Eye (tissue), 1 donor: ENCODE measurements around the gene PCIF1.
"Not testable (repeated sequence)": the region's sequence is repeated elsewhere in the genome, so short reads cannot be mapped to it uniquely, and the experiment has no call there.

ENCODE experiments used
- DNase-seq: peaks from one replicate; pipeline ENCODE4 v3.0.0-alpha.2; 2015

The PCIF1 gene

DNA sequence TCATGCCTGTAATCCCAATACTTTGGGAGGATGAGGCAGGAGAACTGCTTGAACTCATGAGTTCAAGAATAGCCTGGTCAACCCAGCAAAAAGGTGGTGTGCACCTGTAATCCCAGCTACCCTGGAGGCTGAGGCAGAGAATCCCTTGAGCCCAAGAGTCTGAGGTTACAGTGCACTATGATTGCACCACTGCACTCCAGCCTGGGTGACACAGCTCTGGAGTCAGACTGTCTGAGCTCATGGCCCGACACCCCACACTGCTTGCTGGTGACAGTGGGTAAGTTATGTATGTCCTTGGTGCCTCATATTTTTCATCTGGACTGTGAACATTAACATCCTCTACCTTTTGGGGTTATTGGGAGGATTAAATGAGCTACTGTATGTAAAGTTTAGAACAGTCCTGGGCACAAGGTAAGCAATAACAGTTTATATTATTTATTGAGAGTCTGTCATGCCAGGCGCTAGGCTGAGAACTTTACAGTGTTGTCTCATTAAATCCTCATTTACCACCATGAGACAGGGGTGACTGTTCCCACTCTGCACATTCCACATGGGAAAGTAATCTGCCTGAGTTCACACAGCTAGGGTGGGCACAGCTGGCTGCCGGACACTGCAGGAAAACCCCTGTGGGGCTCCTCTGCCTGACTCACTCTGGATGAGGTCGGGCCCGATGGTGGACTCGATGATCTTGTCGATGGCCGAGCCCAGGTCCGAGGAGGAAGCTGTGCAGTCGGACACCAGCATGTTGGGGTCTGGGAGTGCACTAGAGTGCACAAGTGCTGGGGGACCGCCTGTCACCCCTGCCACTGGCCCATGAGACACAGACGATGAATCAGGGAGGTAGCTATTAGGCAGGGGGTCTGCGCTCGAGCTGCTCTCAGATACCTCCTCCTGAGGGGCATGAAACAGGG lies 34.6 kb downstream of the PCIF1 start:
- no peak for DNase-seq

DNA sequence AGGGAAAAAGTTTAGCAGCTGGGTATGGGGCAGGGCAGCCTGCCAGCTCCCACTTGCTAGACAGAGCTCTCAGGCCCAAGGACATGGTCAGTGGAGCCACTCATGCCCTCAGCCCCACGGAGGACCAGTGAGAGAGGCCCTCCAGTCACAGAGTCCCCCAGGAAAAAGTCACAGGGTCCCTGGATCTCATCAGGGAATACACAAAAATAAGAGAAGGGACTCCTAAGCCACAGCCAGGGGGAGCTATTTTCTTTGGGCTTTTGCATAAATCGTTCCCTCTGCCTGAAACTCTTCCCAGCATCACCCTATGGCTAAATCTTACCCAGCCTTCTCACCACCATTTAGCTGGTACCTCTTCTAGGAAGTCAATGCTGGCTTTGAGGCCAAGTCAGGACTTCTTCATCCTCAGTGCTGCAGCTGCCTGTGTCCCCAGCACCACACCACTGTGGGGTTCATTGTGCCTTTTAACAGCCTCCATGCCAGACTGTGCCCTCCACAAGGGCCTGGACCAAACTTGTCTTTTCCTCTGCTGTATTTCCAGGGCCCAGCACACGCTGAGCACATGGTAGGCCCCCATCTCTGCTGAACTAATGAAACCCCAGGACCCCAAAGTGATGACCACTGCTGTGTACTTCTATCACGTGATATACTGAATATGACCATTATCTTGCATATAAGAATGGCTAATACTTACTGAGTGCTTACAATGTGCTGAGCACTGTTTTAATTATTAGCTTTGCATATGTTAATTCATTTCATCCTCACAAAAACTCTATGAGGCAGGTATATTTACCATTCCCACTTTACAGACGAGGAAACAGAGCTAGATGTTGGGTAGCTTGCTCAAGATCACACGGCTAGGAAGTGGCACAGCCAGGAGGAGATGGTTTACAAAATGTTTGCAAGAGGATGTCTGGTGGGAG lies 35.5 kb downstream of the PCIF1 start:
- peak; percentile 49 for DNase-seq

DNA sequence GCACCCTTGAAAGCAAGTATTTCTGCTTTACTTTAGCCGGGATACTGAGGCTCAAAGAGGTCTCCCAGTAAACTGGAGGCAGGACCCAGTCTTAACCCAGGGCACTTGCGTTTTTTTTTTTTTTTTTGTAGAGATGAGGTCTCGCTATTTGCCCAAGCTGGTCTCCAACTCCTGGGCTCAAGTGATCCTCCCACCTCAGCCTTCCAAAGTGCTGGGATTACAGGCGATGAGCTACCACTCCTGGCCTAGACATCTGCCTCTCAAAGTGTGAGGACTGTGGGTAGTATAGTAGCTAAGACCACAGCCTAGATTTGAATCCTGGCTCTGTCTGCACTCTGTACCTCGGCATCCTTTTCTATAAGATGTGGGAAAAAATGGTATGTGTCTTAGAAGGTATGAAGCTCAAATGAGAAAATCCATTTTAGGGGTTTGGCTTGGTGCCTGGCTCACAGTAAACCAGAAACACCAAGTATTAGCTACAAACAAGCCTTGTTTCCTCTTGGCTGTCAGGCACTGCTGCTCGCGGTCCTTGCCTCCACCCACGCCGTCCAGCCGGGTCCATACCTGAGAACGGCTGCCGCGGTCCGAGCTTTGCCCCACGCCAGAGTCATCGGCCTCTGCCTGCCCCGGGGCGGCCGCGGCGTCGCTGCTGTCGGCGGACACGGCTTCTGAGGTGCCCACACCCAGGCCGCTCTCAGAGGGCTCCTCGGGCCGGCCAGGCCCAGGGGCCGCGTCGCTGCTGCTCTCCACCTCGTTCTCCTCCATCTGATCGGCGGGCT lies 36.4 kb downstream of the PCIF1 start:
- DNase-seq = no peak

DNA sequence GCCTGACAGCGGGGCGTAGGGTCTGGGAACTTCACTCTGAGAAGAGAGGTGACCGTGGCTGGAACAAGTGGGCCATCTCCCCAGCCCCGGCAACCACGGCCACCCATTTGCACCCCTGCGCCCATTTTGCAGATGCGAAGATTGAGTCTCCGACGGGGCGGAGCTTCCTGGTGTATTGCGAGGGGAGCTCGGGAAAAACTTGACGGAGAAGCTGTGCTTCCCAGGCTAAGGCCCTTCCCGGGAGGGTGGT lies 36.9 kb downstream of the PCIF1 start:
- DNase-seq = no peak

DNA sequence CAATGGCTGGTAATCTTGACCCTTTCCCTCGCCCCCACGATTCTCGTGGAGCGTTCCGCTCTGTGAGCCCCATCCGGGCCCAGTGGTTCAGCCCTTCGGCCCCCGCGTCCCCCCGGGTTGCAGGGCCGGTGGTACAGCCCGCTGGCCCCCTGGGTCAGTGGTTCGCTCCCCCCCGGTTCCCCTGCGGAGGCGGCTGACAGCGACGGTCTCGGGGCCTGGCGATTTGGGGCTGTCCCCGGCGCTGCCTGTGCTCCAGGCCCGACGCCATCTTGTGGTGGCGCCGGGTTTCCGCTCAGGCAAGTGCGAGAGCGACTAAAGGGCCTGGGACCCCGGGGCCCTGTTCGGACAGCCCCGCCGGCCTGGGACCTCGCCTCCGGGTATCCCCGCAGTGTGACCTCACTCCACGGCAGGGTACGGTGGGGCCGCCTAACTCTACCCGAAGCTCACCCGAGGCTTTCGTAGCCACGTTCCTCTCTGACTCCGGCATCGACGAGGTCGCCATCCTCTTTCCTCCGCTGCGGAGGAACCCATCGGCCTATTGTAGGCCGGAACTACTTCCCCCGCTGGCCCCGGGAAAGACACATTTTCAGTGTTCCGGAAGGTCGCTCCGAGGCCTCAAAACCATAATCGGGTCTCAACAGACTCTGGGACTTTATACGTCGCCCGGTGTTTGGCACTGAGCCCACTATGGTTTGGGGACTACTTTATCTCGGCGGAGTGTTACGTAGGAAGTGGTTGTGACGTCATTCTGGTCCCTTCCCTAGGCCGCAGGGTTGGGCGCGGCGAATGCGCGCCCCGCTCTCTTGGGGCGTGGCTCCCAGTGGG lies 37.4 kb downstream of the PCIF1 start, which contains the start of gene ZNF335:
TSS of gene ZNF335 (minus strand) at position 529 of the 825 bp plus-strand sequence. CDS start 793 bp downstream, outside the sequence.
- DNase-seq = peak; percentile 99

DNA sequence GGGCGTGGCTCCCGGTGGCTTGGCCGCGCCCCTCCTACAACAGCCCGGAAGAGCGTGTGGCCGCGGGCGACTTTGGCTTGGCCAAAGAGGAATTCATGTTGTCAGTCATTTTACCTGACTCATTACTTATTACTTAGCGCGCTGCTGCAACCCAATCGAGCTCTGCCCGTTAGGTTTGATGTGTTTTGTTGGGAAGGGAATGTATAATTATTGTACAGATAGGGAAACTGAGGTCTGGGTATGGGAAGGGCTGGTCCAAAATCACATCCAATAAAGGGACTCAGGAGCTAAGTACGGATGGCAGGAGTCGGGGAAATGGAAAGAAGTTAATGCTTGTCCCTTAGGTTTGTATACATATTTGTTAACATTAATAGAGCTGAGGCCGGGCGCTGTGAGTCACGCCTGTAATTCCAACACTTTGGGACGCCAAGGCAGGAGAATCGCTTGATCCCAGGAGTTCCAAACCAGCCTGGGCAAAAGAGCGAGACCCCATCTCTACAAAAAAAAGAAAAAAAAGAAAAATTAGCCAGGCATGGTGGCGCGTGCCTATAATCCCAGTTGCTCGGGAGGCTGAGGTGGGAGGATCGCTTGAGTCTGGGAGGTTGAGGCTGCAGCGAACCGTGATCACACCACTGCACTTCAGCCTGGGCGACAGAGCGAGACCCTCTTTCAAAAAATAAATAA lies 38.2 kb downstream of the PCIF1 start:
- no peak for DNase-seq

DNA sequence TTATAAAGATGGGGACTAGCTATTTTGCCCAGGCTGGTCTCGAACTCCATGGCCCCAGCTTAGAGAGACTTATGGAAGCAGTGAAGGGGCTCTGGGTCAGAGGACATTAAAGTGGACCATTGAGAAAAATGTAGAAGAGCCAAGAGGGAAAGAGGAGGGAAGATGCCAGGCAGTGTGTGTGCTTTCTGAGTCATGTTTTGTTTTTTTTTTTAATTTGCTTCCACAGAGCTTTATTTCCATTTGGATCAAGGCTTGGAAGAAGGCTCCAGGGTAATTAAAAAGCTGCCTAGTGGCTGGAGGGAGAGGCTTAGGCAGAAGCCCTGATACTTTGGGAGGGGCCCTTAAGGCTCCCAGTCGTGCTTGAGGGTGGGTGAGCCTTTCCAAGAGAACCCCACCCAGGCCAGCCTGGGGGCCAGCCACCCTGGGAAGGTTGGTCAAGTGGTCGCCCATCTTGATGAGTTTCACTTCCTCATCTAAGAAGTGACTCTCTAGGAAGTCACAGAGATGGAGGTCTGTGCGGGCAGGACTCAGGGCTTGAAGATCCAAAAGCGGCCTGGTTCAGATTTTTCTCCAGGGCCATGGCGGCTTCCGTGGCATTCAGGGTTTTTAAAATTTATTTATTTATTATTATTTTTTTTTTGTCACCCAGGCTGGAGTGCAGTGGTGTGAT lies 40.5 kb downstream of the PCIF1 start:
- no peak for DNase-seq

DNA sequence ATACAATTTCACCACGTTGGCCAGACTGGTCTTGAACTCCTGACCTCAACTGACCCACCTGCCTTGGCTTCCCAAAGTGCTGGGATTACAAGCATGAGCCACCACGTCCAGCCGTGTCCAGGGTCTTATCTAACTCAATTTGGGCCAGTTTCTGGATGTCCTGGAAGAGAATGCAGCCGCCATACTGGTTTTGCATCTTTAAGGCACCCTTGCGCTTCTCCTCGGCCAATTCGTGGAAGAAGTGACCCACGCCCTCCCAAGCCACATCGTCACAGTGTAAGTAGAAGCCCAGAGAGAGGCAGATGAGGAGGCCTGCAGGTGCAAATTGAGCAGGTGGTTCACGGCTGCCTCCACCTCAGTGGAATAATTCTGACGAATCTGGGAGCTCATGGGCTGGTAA lies 41.2 kb downstream of the PCIF1 start:
- no peak for DNase-seq

DNA sequence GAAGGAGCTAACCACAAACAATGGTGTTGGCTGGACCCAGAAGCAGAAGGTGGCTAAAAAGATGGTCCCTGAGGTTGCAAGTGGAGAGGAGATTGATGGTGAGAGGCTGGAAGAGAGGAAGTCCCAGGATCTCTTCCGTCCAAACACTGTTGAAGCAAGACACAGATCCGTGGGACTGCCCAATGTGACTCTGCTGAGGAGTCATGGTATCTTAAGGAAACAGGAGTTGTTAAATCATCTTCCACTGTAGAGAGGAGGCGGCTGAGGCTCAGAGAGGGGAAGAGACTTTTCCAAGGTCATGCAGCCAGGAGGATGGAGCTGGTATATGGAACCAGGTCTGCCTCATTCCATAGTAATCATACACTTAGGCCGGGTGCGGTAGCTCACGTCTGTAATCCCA lies 41.6 kb downstream of the PCIF1 start:
- no peak for DNase-seq

DNA sequence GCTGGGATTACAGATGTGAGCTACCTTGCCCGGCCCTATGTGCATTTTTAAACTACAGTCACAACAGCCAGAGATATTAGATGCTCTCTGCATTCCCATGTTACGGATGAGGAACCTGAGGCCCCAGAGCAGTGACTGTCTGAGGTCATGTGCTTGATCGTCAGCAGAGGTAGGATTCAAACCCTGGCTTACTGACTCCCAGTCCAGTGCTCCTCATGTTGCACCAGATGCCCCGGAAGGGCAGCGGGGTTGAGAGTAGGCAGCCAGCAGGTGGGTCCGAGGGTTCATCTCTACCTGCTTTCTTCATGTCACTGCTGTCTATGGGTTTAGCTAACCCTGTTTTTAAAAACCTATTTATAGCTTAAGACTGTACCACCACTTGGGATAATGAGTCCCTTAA lies 46.8 kb downstream of the PCIF1 start:
- no peak for DNase-seq

DNA sequence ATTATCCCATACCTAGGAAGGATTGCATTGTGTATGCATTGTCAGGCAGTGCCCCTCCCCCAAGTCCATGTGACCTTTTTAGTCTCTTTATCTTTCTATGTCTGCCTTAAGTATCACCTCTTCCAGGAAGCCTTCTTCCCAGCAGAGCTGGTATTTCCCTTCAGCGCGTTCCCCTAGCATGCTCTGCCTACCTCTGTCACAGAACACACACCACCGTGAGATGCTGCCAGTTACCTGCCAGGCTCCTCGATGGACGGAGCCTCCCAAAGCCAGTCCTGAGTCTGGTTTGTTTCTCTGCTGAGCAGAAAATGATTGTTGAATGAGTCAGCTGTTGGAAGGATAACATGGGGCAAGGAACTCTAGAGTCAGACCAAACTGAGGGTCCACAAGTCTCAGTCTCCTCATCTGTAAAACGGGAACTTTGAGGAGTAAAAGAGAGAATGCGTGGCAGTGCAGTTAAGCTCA lies 48.8 kb downstream of the PCIF1 start:
- no peak for DNase-seq

DNA sequence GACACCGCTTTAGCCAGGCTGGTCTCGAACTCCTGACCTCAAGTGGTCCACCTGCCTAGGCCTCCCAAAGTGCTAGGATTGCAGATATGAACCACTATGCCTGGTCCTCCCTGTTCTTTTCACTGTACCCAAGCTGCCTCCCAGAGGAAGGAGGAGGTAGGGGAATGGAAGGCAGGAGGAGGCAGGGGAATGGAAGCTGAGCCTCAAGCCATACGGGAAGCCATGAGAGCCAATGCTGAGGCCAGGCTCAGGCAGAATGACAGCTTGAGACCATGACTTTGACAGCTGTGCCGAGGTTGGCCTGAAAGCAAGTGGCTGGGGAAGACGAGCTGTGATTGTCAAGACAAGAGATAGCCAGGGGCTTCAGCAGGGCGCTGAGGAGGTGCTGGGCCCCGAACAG lies 51.1 kb downstream of the PCIF1 start:
- peak; percentile 41 for DNase-seq

DNA sequence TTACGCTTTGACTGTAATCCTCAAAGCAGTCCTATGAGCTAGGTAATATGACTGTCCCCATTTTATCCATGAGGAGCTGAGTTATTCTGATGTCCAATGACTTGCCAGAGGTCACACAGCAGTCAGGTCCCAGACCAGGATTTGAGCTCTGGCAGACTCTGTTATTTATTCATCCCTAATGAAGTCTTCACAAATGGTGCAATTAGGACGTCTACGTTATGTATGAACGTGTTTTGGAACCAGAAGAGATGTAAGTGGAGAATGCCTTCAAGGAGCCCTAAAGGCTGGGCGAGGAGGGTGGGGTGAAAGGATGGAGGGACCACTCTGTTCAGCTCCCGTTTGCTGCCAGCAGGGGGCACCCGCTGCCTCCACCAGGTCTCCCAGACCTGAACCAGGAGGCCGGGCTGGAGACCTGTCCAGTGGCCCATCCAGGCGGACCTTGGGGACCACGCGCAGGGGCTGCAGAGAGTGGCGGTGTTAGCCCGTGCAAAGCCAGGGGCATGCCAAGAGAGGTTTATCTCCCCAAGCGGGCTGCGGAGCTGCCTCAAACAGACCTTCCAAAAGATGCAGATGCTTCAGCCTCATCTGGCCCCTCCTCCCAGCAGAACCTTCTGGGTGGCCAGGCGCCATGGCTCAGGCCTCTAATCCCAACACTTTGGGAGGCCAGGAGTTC lies 52.8 kb downstream of the PCIF1 start:
- DNase-seq = peak; percentile 84

DNA sequence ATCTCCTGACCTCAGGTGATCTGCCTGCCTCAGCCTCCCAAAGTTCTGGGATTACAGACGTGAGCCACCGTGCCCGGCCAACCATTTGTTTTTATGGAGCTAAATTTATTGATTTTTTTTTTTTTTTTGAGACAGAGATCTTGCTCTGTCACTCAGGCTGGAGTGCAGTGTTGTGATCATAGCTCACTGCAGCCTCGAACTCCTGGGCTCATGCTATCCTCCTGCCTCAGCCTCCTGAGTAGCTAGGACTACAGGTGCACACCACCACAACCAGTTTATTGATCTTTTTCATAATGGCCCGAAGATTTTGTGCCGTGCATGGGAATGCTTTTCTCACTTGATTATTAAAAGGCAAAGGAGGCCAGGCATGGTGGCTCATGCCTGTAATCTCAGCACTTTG lies 54.3 kb downstream of the PCIF1 start:
- DNase-seq = not testable (repeated sequence)

DNA sequence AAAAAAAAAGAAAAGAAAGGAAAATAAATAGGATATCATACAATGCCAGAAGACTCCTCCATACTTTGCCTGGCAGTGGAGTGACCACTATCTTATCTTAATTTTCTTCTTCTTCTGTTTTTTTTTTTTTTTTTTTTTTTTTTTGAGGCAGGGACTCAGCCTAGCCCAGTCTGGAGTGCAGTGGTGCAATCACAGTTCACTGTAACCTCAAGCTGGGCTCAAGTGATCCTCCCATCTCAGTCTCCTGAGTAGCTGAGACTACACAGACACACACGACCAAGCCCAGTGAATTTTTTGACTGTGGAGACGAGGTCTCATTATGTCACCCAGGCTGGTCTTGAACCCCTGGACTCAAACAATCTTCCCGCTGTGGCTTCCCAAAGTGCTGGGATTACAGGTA lies 57.1 kb downstream of the PCIF1 start:
- DNase-seq = no peak

DNA sequence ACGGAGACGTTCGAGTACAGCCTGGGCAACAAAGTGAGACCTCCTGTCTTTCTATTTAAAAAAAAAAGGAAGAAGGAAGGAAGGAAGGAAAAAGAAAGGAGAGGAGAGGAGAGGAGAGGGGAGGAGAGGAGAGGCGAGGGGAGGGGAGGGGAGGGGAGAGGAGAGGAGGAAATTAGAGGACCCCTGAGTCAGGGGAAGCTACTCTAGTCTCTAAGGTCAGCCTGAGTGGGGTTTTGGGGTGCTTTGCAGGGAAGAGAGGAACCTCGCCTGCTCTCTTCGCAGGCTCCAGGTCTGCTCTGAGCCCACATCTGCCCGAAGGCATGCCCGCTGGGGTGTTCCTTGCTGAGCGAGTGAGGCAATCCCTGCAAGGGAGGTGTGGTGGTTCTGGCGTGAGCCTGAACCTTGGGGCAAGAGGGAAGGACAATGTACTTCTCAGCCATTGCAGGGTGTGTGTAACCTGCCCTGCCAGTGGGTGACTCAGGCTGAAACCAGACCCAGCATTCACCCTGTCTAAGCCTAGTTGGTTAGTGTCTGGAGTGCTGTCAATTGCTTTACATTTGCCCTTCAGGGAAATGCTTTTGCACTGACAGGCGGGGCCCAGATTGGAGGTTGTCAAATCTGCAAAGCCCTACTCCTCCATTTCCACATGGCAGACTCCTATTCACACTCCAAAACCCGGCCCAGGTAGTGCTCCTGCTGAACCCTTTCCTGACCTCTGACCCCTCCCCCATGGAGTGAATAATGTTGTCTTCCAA lies 58.9 kb downstream of the PCIF1 start:
- no peak for DNase-seq

DNA sequence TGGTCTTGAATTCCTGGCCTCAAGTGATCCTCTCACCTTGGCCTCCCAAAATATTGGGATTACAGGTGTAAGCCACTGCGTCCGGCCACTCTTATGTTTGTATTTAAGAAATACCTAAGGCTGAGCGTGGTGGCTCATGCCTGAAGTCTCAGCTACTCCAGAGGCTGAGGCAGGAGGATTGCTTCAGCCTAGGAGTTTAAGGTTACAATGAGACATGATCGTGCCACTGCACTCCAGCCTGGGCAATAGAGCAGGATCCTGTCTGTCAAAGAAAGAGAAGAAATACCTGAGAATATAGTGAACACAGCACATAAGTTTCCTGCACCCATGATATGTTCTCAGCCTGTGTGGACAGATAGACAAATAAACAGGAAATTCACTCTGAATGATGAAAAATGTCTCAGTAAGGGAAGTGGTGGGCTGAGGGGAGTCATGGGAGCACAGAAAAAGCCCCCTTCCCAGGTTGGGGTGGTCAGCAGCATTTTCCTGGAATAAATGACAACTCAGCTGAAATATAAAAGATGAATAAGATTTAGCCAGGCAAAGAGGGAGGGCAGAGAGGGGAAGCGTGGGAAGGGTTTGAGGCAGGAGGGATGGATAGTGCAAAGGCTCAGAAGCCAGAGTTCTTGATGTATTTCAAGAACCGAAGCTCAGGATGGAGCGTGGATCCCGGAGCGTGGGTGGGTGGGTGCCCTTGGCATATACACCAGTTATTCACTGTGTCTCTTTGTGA lies 60.4 kb downstream of the PCIF1 start:
- no peak for DNase-seq

DNA sequence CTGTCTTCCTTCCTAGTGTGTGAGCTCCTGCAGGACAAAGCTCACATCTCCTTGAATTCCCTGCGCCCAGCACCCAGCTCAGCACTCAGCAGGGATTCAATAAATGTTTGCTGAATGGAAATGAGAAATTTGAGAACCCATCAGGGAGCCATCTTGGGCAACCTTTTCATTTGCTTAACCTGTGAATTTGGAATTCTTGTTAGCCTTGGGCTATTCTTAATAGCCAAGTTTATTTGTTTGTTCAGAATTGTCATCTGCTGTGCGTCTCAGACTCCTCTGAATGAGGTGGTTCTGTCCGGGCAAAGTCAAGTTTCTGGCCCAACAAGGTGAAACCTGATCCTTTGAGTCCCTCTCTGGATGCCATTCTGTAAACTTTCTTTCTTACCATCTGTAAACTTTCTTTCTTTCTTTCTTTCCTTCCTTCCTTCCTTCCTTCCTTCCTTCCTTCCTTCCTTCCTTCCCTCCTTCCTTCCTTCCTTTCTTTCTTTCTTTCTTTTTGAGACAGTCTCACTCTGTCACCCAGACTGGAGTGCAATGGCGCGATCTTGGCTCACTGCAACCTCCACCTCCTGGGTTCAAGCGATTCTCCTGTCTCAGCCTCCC lies 61.1 kb downstream of the PCIF1 start:
- not testable (repeated sequence) for DNase-seq
